Fibroblast of mammary gland (primary cell): ENCODE data around the gene EIF1AD.

Experiments
- DNase-seq: peaks from one replicate; pipeline ENCODE4 v3.0.0-alpha.2; 2010; ENCODE audit warnings: low read depth
- H3K4me3 ChIP-seq: 2 replicates; pipeline ENCODE4 v1.5.1; 2011; ENCODE audit warnings: low read depth, mild to moderate bottlenecking, low read length, moderate library complexity; ENCODE audit not compliant: control insufficient read depth
- CTCF ChIP-seq: conservative IDR thresholded peaks from 2 replicates; pipeline ENCODE4 v1.5.1; 2011; ENCODE audit warnings: low read depth, low read length, inconsistent platforms; ENCODE audit not compliant: control insufficient read depth, insufficient read depth

Gene EIF1AD

GRCh38 chr11:65977621-65978390 lies 24.2 kb downstream of the EIF1AD start:
- H3K4me3 ChIP-seq: no peak overlapping the region
- DNase-seq: no peak
- TF ChIP-seq CTCF: no peak

DNA sequence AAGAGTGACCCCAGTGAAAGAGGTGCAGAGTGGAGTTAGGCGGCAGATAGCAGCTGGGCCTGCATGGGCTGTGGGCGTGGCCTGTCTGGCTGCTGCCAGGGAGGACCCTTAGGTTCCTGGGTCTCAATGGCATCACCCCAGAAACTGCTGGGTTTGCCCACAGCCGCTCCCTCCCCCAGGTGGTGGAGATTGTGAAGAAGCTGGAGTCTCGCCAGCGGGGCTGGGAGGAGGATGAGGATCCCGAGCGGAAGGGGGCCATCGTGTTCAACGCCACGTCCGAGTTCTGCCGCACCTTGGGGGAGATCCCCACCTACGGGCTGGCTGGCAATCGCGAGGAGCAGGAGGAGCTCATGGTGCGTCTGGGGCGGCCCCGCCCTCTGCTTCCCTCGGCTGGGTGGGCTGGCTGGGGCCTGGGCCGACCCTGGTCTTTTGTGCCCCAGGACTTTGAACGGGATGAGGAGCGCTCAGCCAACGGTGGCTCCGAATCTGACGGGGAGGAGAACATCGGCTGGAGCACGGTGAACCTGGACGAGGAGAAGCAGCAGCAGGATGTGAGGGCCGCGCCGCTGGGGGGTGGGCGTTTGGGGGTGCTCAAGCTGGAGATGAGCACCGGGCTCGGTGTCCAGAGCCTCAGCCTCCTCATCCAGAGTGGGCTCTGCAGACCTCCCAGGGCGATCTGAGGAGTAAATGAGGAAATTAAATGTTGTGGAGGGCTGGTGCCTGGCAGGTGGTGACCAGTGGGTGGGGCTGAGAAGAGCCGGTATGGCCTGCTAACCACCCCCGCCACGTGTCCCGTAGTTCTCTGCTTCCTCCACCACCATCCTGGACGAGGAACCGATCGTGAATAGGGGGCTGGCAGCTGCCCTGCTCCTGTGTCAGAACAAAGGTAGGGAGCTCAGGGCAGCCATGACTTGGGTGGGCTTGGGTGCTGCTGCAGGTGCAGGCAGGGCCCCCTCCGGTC lies 25.5 kb downstream of the EIF1AD start:
- TF ChIP-seq CTCF: no peak
- no peak for DNase-seq
- no peak overlapping the region for H3K4me3 ChIP-seq

GRCh38 chr11:65975771-65976170 lies 26.2 kb downstream of the EIF1AD start:
- H3K4me3 ChIP-seq: no peak overlapping the region
- DNase-seq: no peak
- no peak for TF ChIP-seq CTCF

- DNase-seq: peak; percentile 78
- no peak overlapping the region for H3K4me3 ChIP-seq
- no peak for TF ChIP-seq CTCF
Measured at GRCh38 chr11:65973439-65974110, 28.4 kb downstream of the EIF1AD start.

DNA sequence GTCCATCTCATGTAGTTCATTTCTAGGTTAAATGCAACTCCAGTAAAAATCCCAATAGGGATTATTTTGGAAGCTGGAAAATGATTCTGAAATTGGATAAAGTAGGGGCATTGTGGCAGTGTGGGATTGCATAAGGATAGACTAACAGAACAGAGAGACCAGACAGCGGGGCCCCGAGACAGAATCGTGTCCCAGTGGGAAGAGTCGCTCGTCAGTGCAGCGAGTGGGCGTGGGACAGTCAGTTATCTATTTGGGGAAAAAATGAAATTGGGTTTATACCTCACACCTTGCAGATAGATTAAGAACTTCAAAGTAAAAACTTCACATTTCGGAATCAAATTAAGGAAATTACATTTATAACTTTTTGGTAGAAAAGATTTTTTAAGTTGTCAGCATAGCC lies 29.8 kb downstream of the EIF1AD start:
- DNase-seq: no peak
- no peak overlapping the region for H3K4me3 ChIP-seq
- no peak for TF ChIP-seq CTCF

DNA sequence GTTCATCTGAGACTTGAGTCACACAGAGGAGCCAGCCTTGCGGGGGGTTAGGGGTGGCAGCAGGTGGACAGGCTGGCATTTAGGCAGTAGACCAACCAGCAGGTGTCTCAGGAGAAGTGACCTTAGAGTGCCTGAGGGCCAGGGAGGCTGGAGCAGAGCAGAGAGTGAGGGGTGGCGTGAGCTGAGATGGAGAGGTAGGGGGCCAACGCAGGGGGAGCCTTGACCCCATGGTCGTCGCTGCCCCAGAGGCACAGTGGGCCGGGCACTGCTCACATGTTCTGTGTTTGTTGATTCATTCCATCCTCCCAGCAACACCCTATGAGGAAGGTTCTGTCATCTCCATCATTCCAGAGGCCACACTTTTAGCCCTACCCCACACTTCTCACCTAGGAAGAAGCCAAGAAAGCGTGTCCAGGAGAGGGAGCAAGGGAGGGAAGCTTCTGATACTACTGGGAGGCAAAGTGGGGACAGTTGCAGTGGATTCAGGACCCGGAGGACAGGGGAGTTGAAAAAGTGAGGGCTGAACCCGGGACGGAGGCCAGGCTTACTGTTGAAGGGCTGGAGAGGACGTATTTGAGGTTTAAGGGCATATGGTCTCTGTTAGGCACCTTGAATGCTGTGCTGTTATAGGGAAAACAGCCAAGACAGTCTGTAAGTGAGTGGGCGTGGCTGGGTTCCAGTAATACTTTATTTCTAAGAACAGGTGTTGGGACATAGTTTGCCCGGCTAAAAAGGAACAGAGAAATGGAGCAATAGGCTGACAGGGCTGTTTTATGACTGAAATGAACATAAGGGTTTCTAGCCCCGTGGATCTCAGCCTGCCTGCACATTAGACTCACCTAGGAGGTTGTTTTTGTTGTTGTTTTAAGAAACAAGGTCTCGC lies 33.1 kb downstream of the EIF1AD start:
- peak; percentile 28 for DNase-seq
- no peak overlapping the region for H3K4me3 ChIP-seq
- no peak for TF ChIP-seq CTCF
